NB4 (cell line): ENCODE results near the gene EXOC6B.

ENCODE experiments used
- DNase-seq: peaks from one replicate; pipeline ENCODE4 v3.0.0; 2010; ENCODE audit warnings: low read depth
- H3K4me3 ChIP-seq: one replicate; pipeline ENCODE4 v1.5.1; 2011; ENCODE audit warnings: mild to moderate bottlenecking, low read depth, low read length, moderate library complexity
- CTCF ChIP-seq: IDR thresholded peaks from one replicate; pipeline ENCODE4 v1.5.1; 2012; ENCODE audit warnings: low read depth, low read length
- MYC ChIP-seq: IDR thresholded peaks from 2 replicates; pipeline ENCODE4 v1.6.1; 2011; ENCODE audit warnings: low read depth, low read length
- POLR2A ChIP-seq: IDR thresholded peaks from 2 replicates; pipeline ENCODE4 v1.6.1; 2011; ENCODE audit warnings: mild to moderate bottlenecking; ENCODE audit not compliant: insufficient read length; ENCODE audit errors: extremely low read depth
- TF ChIP-seq, protein P1 (sequence below): IDR thresholded peaks from 2 replicates; pipeline ENCODE4 v1.6.1; 2011; ENCODE audit warnings: low read depth, low read length

The EXOC6B gene

DNA sequence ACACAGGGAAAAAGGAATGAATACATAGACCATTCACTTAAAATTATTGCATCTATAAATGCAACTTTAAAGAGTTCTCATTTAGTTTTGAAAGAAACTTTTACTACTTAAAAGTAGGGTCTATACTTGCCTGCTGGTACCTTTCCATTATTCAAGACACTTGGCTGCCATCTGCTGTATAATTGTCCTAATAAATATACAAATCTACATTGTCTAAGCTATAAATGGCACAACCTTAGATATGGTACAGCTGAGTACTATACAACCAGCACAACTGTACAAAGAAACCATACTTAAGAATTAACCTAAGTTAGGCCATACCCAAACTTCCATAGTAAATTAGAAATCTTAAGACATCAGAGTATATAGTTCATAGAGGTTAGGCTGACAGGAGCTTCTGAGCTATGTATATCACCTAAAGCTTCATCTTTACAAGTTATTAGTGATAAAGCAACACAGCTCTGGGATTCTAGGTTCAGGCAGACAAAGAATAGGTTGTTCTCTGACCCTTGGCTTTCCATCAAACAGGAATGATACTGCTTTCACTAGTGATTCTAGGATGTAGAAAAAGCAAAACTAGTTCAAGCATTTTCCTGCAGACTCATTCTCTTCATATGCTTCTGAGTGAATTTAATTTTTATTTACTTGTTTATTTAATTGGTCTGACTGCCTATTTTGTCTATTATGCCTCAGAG is 22.1 kb downstream of the EXOC6B start:
- no peak for DNase-seq
- H3K4me3 ChIP-seq, result no peak overlapping the region
- TF ChIP-seq CTCF, result no peak
- TF ChIP-seq, protein P1, sequence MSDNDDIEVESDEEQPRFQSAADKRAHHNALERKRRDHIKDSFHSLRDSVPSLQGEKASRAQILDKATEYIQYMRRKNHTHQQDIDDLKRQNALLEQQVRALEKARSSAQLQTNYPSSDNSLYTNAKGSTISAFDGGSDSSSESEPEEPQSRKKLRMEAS, result no peak
- TF ChIP-seq MYC, result no peak
- TF ChIP-seq POLR2A, result no peak

- no peak for DNase-seq
- no peak overlapping the region for H3K4me3 ChIP-seq
- TF ChIP-seq POLR2A (no peak), CTCF (no peak), MYC (no peak)
- TF ChIP-seq, protein P1, result no peak
These were observed 22.7 kb downstream of the EXOC6B start for GRCh38 chr2:72803151-72803550.

GRCh38 chr2:72800492-72800891 is 25.3 kb downstream of the EXOC6B start:
- H3K4me3 ChIP-seq, result no peak overlapping the region
- TF ChIP-seq, protein P1, result no peak
- TF ChIP-seq POLR2A, result no peak
- TF ChIP-seq MYC, result no peak
- no peak for TF ChIP-seq CTCF
- no peak for DNase-seq

- DNase-seq, result no peak
- H3K4me3 ChIP-seq, result no peak overlapping the region
- TF ChIP-seq CTCF (no peak), MYC (no peak), POLR2A (no peak)
- TF ChIP-seq, protein P1, result no peak
These were observed 28.1 kb downstream of the EXOC6B start for GRCh38 chr2:72797740-72798139.

DNA sequence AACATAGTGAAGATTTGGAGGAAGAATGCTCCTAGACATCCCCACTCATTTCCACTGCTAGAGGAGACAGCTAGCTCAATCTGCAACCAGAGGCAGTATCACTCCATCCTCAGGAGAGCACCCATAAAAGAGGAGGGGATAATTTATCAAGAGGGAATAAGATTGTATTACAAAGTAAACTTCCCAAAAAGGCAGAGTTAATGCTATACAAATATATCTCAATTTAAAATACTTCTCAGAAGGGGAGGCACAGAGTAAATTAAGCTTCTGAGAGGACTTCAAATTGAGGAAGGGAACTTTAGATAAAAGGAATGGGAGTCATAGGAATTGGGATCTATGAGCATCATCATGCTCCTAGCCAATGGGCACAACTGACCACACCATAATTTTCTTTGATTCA is 29.1 kb downstream of the EXOC6B start:
- no peak overlapping the region for H3K4me3 ChIP-seq
- DNase-seq, result no peak
- TF ChIP-seq CTCF, result no peak
- TF ChIP-seq, protein P1, result no peak
- no peak for TF ChIP-seq POLR2A
- TF ChIP-seq MYC, result no peak

DNA sequence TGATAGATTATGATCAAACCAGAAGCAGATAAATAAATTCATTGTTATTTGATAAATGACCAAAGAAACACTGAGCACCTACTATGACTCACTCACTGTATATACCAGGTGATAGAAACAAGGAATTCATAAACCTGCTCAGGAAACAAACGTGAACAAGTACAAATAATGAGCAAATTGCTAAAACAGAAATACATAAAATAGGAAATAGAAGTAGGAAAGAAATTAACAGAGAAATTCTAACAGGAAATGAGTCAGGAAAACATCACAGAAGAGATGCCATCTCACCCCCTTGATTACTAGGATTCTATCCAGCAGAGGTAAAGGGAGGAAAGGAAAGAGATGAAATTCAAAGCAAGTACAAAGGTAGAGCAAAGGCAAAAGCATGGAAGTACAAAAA is 31.3 kb downstream of the EXOC6B start:
- no peak for TF ChIP-seq MYC
- TF ChIP-seq, protein P1, result no peak
- no peak for TF ChIP-seq POLR2A
- TF ChIP-seq CTCF, result no peak
- no peak for DNase-seq
- H3K4me3 ChIP-seq, result no peak overlapping the region
